HCT116 (cell line): ENCODE data around the gene ESPNL.

Experiments
- CEBPB ChIP-seq: IDR thresholded peaks from 2 replicates; pipeline ENCODE4 v1.6.1; 2012; ENCODE audit warnings: low read depth
- CTCF ChIP-seq, 3 experiments: fragments of 200-600 bp in 1 of 3; sonication (generic) in 1 of 3; IDR thresholded peaks in 2 of 3; conservative IDR thresholded peaks in 1 of 3; 2 replicates each; pipeline ENCODE4 v1.5.1; 2012 to 2017; ENCODE audit warnings: low read depth in 2 of 3, low read length in 2 of 3, antibody characterized with exemption in 1 of 3, borderline replicate concordance in 1 of 3, control low read depth in 1 of 3, mild to moderate bottlenecking in 1 of 3, mixed read lengths in 1 of 3, mixed run types in 1 of 3, moderate library complexity in 1 of 3; ENCODE audit not compliant: insufficient read depth in 1 of 3
- EZH2phosphoT487 ChIP-seq: fragments of 200-600 bp; IDR thresholded peaks from 2 replicates; pipeline ENCODE4 v1.6.1; 2018; ENCODE audit warnings: antibody characterized with exemption, borderline replicate concordance
- POLR2A ChIP-seq: IDR thresholded peaks from 2 replicates; pipeline ENCODE4 v1.7.0; 2011; ENCODE audit warnings: borderline replicate concordance; ENCODE audit not compliant: insufficient read depth, insufficient read length; ENCODE audit errors: extremely low read depth
- POLR2AphosphoS5 ChIP-seq: IDR thresholded peaks from 2 replicates; pipeline ENCODE4 v1.6.1; 2011; ENCODE audit warnings: mild to moderate bottlenecking, low read depth, low read length, moderate library complexity
- RAD21 ChIP-seq: IDR thresholded peaks from 2 replicates; pipeline ENCODE4 v1.6.1; 2012; ENCODE audit warnings: low read depth, mild to moderate bottlenecking
- ZBTB33 ChIP-seq: IDR thresholded peaks from 2 replicates; pipeline ENCODE4 v1.6.1; 2011; ENCODE audit warnings: mild to moderate bottlenecking, low read length, moderate library complexity; ENCODE audit not compliant: insufficient replicate concordance; ENCODE audit errors: extremely low read depth
- TF ChIP-seq, protein P1 (sequence below): IDR thresholded peaks from 2 replicates; pipeline ENCODE4 v1.6.1; 2012

DNA sequence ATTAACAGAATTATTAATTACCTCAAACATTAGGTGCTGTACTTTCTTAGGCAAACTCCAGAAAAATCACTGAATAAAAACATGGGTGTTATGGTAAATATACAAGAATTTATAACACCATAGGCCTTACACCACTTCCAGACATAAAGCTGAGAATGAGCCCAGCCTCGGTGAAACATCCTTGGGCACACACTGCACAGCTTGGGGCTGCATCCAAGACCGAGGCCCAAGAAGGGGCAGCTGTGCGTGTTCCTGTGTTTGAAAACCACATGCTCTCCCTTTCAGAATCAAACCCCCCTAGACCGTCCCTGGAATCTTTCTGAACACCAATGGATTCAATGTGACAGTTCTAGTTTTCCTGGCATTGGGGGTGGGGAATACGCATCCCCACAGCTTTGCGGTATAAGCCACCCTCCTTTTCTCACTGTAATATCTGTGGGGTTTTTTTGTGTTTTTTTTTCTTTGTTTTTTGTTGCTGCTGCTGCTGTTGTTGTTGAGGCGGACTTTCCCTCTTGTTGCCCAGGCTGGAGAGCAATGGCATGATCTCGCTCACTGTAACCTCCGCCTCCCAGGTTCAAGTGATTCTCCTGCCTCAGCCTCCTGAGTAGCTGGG lies 71.5 kb downstream of the ESPNL start:
- TF ChIP-seq, protein P1, sequence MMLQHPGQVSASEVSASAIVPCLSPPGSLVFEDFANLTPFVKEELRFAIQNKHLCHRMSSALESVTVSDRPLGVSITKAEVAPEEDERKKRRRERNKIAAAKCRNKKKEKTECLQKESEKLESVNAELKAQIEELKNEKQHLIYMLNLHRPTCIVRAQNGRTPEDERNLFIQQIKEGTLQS = no peak
- TF ChIP-seq CTCF (IDR thresholded peaks at IDR 0.05 in 2 of 3, conservative IDR thresholded peaks at IDR 0.05 in 1 of 3; ENCODE audit: borderline replicate concordance in 1 of 3, insufficient read depth in 1 of 3, low read depth in 2 of 3, low read length in 2 of 3) (no peak), RAD21 (no peak), CEBPB (no peak), POLR2AphosphoS5 (no peak), EZH2phosphoT487 (no peak), POLR2A (no peak), ZBTB33 (no peak)
